ENCODE data around the gene ZGPAT. TPM values are rescaled to one million over a fixed set of nuclear protein-coding genes. Genes with fewer than 3 reads are reported as not detected.

Gene ZGPAT
- total and polyA plus RNA-seq, 2 of the 13 experiments (the other 11 are each of a cell fraction or from before 2014, with no cell fraction given), result 23.0 to 41.9 TPM

DNA sequence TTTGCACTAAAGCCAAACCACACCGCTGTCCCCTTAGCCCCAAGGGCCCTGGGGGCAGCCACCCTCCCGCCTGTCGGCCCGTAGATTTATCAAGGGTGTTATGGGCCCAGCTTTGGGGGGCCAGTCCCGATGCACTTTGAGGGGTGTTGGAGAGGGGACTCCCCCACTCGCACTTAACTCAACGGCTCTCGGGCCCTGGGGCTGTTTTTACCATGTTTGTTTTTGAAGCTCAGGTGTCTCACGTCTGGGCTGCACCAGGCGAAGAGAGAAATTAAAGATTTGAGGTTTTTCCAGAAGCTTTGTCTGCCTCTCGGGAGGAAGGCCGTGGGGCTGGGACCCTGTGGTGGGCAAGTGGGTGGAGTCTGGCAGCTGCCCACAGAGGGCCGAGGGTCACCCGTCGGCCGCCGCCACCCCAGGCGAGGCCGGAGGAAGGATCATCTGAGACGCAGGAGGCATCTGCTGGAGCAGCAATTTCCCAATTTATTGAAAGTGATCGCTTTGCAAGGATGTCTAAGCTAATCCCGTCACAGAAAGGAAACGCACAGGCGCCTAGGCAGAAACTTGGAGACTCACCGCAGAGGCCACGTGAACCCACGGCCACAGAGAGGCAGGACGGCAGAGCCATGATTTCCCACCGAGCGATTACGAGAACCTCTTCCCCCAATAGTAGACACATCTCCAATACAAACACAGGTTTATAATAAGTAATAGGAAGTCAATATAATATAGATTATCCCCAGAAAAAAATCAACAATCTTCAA is 35.6 kb downstream of the ZGPAT start (continued):
- TF ChIP-seq, protein P1, sequence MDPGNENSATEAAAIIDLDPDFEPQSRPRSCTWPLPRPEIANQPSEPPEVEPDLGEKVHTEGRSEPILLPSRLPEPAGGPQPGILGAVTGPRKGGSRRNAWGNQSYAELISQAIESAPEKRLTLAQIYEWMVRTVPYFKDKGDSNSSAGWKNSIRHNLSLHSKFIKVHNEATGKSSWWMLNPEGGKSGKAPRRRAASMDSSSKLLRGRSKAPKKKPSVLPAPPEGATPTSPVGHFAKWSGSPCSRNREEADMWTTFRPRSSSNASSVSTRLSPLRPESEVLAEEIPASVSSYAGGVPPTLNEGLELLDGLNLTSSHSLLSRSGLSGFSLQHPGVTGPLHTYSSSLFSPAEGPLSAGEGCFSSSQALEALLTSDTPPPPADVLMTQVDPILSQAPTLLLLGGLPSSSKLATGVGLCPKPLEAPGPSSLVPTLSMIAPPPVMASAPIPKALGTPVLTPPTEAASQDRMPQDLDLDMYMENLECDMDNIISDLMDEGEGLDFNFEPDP (CRISPR knock-in tag; conservative IDR thresholded peaks at IDR 0.05), result no peak
- TF ChIP-seq CREB1 (IDR thresholded peaks at IDR 0.05) (no peak), CREB1 (CRISPR knock-in tag; IDR thresholded peaks at IDR 0.05) (no peak), MAFG (CRISPR knock-in tag; IDR thresholded peaks at IDR 0.05) (no peak), NCOA2 (CRISPR knock-in tag; IDR thresholded peaks at IDR 0.05) (no peak), SMAD9 (CRISPR knock-in tag; IDR thresholded peaks at IDR 0.05) (no peak), BORCS8-MEF2B (CRISPR knock-in tag; IDR thresholded peaks at IDR 0.05) (no peak), EHMT2 (IDR thresholded peaks at IDR 0.05; ENCODE audit: borderline replicate concordance, low read depth, low read length) (no peak), ZSCAN31 (CRISPR knock-in tag; IDR thresholded peaks at IDR 0.05; ENCODE audit: low read depth) (no peak; the same call in 1 of the 2 replicates), ZNF619 (CRISPR knock-in tag; IDR thresholded peaks at IDR 0.05) (0 out of 2 replicates have a peak, but pooled peaks have one; percentile 34), YY1 (IDR thresholded peaks at IDR 0.05; ENCODE audit: insufficient read depth, insufficient replicate concordance, low read depth, low read length) (peak; percentile 10), KDM2A (CRISPR knock-in tag; IDR thresholded peaks at IDR 0.05; ENCODE audit: borderline replicate concordance, low read depth) (no peak), HDAC6 (IDR thresholded peaks at IDR 0.05; ENCODE audit: low read depth, low read length) (no peak; the same call in 1 of the 2 replicates)
- TF ChIP-seq, protein P2, sequence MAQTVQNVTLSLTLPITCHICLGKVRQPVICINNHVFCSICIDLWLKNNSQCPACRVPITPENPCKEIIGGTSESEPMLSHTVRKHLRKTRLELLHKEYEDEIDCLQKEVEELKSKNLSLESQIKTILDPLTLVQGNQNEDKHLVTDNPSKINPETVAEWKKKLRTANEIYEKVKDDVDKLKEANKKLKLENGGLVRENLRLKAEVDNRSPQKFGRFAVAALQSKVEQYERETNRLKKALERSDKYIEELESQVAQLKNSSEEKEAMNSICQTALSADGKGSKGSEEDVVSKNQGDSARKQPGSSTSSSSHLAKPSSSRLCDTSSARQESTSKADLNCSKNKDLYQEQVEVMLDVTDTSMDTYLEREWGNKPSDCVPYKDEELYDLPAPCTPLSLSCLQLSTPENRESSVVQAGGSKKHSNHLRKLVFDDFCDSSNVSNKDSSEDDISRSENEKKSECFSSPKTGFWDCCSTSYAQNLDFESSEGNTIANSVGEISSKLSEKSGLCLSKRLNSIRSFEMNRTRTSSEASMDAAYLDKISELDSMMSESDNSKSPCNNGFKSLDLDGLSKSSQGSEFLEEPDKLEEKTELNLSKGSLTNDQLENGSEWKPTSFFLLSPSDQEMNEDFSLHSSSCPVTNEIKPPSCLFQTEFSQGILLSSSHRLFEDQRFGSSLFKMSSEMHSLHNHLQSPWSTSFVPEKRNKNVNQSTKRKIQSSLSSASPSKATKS (CRISPR knock-in tag; IDR thresholded peaks at IDR 0.05), result no peak
- TF ChIP-seq, protein P3, sequence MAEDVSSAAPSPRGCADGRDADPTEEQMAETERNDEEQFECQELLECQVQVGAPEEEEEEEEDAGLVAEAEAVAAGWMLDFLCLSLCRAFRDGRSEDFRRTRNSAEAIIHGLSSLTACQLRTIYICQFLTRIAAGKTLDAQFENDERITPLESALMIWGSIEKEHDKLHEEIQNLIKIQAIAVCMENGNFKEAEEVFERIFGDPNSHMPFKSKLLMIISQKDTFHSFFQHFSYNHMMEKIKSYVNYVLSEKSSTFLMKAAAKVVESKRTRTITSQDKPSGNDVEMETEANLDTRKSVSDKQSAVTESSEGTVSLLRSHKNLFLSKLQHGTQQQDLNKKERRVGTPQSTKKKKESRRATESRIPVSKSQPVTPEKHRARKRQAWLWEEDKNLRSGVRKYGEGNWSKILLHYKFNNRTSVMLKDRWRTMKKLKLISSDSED (CRISPR knock-in tag; IDR thresholded peaks at IDR 0.05), result no peak
- TF ChIP-seq, protein P4, sequence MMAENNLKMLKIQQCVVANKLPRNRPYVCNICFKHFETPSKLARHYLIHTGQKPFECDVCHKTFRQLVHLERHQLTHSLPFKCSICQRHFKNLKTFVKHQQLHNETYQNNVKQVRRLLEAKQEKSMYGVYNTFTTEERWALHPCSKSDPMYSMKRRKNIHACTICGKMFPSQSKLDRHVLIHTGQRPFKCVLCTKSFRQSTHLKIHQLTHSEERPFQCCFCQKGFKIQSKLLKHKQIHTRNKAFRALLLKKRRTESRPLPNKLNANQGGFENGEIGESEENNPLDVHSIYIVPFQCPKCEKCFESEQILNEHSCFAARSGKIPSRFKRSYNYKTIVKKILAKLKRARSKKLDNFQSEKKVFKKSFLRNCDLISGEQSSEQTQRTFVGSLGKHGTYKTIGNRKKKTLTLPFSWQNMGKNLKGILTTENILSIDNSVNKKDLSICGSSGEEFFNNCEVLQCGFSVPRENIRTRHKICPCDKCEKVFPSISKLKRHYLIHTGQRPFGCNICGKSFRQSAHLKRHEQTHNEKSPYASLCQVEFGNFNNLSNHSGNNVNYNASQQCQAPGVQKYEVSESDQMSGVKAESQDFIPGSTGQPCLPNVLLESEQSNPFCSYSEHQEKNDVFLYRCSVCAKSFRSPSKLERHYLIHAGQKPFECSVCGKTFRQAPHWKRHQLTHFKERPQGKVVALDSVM (CRISPR knock-in tag; IDR thresholded peaks at IDR 0.05), result no peak
- TF ChIP-seq, protein P5, sequence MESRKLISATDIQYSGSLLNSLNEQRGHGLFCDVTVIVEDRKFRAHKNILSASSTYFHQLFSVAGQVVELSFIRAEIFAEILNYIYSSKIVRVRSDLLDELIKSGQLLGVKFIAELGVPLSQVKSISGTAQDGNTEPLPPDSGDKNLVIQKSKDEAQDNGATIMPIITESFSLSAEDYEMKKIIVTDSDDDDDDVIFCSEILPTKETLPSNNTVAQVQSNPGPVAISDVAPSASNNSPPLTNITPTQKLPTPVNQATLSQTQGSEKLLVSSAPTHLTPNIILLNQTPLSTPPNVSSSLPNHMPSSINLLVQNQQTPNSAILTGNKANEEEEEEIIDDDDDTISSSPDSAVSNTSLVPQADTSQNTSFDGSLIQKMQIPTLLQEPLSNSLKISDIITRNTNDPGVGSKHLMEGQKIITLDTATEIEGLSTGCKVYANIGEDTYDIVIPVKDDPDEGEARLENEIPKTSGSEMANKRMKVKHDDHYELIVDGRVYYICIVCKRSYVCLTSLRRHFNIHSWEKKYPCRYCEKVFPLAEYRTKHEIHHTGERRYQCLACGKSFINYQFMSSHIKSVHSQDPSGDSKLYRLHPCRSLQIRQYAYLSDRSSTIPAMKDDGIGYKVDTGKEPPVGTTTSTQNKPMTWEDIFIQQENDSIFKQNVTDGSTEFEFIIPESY (CRISPR knock-in tag; IDR thresholded peaks at IDR 0.05), result peak; percentile 54; the same call in 1 of the 2 replicates
